ENCODE results near the gene APC2.

DNA sequence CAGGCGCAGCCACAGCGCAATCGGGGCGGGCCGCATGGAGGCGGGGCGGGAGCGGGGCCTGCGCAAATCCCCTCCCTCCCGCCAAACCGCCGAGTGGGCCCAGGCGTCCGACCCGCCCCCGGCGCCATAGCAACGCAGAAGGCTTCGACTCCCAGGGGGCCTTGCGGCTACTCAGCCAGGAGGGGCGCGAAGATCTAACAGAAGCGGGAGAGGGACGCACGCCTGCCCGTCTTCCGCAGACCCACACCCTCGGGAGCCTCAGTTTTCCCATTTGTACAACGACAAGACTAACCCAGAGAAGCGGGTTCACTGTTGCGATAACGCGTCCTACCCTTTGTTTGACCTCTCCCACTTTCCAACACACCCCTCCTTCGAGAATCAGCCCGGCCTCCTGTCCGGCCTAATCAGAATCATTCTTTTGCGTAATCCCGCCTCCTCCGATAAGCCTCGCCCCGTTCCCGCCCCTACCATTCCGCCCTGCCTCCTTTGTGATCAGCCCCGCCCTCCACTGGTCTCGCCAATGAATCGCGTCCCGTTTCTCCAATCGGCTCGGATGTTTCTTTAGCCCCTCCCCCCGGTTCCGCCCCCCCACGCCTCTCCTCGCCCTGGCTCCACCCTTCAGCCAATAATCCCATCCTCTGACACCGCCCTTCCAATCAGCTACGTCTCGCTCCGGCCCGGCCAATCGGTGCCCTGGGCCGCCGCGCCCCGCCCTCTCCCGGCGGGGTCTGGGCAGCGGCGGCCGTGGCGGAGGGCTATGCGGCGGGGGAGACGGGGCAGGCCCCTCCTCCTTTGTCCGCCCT lies 40.6 kb downstream of the APC2 start, which contains the start of gene PCSK4:
- TF ChIP-seq CTCF (IDR thresholded peaks at IDR 0.05) (no peak), POLR2A (IDR thresholded peaks at IDR 0.05) (no peak)
